TTC549 (cell line): ENCODE data around the gene RUFY4.
"Not testable (repeated sequence)": the region's sequence is repeated elsewhere in the genome, so short reads cannot be mapped to it uniquely, and the experiment has no call there.

ENCODE experiments used
- FAIRE-seq: peaks from 2 replicates; lab custom pipeline; 2012; peaks lifted over from hg19 to GRCh38; lab: Jason Lieb, UNC

Gene RUFY4, protein sequence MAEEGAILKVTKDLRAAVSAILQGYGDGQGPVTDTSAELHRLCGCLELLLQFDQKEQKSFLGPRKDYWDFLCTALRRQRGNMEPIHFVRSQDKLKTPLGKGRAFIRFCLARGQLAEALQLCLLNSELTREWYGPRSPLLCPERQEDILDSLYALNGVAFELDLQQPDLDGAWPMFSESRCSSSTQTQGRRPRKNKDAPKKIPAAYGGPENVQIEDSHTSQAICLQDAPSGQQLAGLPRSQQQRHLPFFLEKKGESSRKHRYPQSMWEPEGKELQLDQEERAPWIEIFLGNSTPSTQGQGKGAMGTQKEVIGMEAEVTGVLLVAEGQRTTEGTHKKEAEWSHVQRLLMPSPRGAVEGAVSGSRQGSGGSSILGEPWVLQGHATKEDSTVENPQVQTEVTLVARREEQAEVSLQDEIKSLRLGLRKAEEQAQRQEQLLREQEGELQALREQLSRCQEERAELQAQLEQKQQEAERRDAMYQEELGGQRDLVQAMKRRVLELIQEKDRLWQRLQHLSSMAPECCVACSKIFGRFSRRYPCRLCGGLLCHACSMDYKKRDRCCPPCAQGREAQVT

DNA sequence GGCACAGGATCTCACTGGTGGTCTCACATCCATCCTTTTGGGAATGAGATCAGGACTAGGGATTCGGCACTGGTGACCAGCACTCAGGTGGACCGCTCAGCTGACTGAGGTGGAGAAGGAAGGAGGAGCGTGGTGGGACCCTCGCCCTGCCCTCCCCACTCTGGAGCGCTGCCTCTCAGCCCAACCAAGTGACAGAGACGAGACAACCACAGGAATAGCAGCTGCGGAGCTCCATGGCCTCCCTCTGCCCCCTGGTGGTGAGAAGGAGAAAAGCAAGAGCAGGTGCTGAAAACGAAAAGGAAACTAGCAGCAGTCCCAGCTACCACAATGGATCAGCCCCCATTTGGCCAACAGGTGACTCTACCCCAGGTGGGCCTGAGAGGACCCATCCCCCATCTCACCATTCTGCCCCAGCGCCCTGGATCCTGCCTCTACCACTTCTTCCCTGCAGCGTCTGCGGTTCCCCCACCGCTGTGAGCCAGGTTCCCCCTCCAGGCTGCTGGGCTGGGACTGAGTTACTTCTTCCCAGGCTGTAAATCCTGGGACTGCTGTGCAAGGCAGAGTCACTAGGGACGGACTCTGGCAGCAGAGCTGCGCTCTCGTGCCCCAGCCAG is at the start of gene RUFY4:
Gene RUFY4 (plus strand): TSS at position 533 of the 614 bp plus-strand sequence. CDS start 1,353 bp downstream, outside the sequence.
- FAIRE-seq = not testable (repeated sequence)

DNA sequence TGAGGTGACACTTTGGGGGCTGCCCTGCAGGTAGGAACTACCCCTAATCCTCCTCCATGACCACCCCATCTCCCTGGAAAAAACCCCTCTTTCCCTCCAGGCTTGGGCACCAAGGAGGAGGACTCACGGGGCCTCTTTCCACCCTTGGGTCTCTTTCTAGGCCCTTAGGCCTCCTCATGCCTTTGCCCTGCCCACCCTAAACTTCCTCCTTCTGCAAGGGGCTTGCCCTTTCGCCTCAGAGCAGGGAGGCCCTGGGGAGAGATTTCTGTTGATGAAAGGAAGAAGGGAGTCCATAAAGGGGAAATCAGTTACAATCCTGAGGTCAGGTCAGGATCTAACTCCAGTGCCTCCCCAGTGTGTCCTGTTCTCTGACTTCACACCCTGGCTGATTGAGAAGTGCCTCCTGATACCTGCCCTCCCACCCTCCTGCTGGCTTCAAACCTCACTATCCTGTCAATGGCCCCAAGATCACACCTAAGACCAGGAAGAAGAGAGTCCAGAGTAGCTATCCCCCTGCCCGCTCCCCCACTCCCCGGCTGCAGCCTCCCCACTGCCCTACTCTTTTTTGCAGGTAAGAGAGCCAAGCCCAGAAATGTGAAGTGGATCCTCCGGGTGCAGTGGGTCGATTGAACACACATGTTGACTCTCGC is 49.5 kb upstream of the RUFY4 start:
- no peak for FAIRE-seq

DNA sequence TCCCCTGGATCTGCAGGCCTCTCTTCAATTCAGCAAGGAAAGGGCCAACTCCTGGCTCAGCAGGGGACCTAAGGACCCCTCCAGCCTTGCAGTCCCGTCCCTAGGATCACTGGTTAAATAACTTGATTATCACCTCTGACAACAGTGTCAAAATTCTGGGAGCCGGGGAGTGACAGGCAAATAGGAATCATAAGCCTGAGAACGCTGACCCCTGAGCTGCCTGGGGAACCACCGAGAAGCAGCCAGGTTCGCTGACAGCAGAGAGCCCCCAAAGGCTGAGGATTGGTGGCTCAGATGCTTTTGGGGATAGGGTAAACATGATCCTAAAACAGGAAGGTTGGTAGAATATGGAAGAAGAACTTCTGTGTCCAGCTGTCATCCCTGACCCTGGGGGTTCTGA is 48.8 kb upstream of the RUFY4 start:
- no peak for FAIRE-seq

GRCh38 chr2:218020966-218021535 is 48.0 kb upstream of the RUFY4 start:
- no peak for FAIRE-seq

DNA sequence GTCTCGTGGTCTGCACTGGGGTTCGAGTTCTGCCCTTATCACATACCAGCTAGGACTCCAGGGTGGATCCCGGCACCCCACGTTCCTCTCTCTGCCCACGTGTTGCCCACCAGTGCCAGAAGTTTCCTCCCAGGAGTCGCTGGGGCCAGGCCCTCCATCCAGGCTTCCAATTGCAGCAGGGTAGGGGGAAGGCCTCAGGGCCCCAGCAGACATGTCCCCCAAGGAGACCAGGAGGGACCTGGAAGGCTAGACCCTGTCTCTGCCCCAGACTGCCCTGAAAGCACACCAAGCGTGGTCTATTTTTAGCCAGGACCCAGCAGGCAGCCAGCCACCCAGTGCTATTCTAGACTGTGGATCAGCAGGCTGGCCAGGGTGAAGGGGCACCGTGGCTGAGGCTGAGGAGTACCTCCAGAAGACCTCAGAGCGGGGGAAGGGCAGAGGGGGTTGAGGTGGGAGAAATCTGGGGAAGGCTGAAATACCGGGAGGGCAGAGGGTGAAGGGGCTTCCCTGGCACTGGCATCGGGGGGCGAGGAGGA is 47.4 kb upstream of the RUFY4 start:
- FAIRE-seq = no peak

DNA sequence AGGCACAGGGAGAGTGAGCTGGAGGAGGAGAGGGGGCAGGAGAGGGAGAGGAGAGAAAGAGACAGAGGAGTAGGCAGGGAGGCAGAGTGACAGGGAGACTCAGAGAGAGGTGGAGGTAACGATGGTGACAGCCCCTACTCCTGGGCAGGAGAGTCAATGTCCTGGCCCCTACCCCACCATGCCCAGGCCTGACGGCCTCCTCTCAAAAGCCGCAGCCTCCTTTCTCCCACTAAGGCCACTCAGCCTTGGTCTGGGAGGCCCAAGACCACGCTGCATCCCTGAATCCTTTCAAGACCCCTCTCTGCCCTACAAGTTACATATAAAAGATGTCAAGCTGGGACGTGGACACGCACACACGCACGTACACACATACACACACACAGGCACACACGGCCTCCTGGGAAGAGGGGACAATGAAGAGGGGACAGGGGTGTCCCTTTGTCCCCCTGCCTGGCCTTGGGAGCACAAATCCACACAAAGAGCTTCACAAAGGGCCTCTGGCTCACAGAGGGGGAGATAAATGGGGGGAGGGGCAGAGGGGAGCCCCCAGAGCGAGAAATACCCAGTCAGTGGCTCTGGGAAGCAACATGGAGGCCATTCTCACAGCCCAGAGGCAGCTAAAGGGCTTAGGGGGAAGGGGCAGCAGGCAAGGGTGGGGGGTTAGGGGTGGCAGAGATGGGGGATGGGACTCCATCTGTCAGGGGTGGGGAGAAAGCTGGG is 46.8 kb upstream of the RUFY4 start:
- FAIRE-seq = no peak

DNA sequence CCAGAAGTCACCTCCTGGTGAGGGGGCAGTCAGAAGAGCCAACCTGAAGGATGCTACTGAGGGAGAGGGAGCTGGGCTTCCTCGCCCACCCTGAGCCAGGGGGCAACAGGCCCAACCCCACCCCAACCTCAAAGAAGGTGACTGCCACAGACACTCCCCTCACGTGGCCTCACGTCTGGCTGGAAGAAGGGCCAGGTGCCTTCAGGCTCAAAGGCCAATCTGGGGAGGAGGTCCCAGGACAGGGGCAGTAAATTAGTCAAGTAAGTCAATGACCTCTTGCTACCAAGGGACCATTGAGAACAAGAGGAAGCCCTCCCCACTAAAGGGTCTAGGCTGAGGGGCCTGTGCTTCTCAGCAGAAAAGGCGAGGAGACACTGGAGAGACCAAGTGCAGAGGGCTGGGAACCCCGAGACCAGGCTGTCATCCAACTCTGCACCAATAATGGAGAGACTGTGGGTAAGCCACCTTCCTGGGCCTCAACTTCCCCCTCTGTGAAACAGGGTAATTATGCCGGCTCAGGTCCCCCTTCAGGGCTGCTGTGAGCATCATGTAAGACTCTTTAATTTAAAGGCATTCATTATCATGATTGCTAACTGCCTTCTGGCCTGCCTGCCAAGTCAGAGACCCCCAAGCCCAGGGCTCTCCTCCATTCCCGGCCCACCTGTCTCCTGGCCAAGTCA is 46.1 kb upstream of the RUFY4 start:
- no peak for FAIRE-seq

DNA sequence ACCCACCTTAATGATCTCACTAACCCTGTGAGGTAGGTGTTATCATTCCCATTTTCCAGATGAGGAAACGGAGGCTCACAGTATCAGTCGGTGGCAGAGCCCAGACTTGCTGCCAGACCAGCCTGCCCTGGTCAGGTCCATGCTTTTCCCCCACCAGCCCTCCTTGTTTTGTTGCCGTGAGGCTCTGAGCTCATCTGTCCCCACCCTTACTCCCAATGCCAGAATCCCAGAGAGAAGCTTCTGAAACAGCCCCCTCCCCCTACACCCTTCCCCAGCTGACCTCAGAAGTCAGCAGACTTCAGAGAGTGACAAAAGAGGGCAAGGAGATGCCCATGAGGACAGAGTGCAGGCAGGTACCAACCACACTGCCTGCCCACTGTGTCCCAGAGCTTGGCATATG is 45.4 kb upstream of the RUFY4 start:
- FAIRE-seq = no peak

DNA sequence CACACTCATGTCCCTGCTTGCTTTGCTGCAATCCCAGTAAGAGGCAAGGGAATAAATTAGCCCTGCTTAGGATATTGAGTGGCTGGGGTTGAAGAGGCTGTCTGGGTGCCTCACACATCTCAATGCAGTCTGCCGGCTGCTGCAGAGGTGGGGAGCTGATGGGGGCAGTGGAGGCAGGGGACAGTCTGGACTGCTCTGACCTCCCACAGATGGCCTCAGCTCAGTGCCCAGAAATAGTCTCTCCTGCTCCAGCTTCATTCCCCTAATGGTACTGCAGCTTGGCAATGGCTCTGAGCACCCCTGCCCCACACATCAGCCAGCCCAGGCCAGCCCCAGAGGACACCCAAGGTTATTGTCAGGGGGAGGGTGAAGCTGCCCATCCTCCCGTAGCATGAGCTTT is 44.7 kb upstream of the RUFY4 start:
- no peak for FAIRE-seq

DNA sequence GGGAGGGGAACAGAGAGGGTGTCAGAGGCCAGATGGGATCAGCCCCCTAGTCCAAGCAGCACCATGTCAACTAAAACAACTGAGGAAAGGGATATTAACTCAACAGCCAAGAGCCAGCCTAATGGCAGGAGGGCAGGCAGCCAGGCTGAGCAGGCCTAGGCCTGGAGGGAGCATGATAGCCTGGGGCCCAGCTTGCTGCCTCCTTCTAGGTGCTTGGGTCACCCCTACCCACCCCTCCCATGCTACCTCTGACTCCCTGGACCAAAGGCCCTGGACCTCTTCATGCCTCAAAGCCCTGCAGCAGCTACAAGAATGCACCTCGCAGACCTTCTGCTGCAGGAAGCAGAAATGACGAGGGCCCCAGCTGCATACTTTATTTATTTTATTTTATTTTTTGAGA is 44.2 kb upstream of the RUFY4 start:
- no peak for FAIRE-seq

DNA sequence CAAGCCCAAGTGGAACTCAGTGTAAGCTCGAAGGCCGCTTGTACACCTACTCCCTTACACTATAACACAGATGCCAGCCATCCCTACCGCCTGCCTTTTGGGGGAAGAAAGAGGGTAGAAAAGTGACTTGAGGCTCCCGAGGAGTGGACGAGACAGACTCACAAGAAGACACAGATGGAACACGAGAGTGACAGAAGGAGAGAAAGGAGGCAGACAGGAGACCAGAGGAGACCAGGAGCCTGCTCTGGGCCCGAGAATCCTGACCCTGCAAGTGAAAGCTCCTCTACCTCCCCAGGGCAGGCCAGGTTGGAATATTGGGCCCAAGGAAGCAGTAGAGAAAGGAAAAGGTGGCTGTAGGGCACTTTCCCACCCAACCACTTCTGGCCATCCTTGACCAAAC is 42.8 kb upstream of the RUFY4 start:
- no peak for FAIRE-seq

DNA sequence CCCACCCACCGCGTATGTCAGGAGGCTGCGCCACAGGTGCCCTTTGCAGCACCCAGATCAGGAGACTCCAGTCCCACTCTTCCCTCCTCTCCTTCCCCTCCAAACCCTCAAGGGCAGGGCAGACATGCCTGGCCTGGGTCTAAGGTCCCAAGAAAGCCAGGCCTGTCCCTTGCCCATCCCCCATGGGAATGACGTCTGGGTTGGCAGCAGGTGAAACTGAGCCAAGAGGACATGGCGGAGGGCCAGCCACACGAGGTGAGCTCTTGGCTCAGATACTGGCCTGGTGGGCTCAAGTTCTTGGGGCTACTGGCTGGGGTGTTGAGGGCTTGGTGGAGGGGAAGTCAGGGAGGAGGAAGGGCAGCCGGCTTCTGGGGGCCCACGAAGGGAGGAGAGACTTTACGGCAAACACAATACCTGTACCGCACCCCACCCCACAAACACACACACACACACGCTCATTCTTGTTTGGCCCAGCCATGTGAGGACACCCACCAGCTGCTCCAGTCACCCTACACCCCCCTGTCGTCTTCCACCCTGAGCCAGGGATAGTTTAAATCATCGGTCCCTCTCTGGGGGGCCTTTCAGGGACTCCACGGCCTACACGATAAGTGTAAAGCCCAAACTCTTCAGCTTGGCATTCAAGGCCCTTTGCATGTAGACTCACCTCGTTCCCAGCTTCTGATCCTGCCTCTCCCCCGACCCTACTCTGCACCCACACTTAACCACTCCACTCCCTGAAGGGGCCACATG is 42.2 kb upstream of the RUFY4 start:
- no peak for FAIRE-seq

DNA sequence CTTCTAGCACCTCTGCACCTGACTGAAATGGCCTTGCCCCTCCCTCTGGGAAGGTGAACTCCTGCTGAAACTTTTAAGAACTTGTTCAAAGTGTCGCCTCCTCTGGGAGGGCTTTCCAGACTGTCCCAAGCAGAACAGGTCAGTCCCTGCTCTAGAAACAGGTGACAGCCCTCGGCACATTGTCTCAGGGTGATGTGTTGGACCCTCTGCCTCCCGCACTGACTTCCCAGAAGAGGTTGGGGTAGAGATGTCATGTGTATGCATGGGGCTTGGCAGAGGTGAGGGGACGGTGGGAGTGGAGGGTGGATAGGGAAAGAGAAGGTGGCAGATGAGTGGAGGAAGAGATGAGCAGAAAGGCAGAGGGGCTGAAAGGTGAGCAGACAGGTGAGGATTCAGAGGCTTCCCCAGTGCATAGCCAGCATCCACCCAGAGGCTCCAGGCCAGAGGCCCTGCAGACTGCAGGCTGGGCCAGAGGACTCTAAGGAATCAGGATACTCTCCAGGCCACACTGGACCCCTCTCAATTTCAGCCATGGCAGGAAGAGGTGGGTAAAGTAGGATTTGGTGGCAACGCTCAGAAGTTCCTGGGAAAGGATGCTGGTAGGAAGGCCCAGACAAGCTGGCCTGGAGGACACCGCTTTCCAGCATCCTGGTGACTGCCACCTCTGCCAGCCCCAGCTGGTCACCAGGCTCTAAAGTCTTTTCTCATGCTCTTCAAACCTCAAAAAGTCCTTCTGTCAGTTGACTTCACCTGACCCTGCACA is 41.4 kb upstream of the RUFY4 start:
- FAIRE-seq = no peak

- no peak for FAIRE-seq
Measured at GRCh38 chr2:218028189-218028495, 40.9 kb upstream of the RUFY4 start.

DNA sequence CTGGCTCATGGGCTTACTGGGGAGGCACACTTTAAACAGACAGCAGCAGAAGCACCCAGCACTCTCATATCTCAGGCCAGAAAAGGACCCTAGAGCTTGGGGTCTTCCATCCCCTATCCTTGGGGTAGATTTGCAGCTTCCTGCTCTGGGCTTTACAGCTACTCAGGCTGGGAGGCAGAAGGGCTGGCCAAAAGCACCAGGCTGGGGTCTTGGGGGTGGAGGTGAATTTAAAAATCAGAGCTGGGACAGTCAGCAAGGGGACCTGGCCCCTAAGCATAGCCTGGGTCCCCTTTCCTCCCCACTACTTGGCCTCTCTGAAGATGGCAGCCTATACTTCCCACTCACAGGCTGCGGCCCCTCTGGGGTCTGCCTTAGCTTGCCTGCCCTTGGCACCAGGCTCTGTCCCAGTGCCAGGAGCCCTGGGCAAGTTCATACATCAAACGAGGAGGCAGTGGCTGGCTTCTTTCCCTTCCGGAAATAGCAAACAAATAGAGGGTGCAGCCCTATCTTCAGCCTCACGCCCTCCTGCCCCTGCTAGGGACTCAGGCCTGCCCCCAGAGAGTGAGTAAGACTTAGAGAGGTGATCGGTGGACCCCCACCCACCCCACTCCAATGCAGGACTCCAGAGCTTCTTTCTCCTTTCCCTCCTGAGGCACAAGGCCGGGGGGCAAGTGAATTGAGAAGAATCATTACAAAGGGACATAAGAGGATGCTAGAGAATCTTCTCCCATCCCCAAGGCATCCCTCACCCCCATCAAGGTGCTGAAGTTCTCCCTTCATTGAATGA is 40.3 kb upstream of the RUFY4 start:
- FAIRE-seq = no peak

DNA sequence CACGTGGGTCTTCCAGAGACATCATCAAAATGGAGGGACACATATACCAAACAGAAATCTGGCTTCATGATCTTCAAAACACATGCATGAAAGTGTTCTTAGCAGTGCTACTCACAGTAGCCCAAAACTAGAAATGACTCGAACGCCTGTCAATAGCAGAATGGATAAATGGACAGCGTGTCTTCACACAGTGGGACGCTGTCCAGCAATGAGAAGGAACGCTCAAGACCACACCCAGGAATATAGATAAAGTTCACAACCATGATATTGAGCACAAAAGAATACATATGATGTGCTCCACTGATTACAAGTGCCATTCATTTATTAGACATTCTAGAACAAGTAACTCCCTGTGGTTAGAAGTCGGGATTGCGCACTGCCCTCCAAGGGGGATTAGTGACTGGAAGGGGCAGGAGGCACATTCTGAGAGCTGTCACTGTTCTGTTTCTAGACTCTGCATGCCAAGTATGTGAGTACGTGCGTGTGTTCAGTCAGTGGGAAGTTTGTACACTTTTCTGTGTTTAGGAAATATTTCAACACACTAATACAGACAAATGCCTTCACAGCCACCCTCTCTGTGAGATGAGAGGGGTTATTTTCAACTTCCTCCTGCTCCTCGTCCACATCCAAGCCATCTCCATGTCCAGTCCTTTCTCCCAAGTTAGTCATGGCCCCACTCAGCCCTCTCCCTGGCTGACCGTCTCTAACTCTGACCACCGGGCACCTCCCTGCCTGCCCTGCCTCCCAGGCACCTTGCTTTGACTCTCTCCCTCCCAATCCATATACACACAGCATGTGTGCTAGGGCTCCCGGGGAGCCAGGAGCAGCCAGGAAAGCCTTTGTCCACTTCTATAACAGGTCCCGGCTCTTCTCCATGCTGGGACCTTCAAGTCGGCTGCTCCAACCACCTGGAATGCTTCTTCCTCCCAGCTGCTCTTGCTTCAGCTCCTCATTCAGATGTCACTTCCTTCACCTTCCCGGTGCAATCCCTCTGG is 39.4 kb upstream of the RUFY4 start:
- no peak for FAIRE-seq

DNA sequence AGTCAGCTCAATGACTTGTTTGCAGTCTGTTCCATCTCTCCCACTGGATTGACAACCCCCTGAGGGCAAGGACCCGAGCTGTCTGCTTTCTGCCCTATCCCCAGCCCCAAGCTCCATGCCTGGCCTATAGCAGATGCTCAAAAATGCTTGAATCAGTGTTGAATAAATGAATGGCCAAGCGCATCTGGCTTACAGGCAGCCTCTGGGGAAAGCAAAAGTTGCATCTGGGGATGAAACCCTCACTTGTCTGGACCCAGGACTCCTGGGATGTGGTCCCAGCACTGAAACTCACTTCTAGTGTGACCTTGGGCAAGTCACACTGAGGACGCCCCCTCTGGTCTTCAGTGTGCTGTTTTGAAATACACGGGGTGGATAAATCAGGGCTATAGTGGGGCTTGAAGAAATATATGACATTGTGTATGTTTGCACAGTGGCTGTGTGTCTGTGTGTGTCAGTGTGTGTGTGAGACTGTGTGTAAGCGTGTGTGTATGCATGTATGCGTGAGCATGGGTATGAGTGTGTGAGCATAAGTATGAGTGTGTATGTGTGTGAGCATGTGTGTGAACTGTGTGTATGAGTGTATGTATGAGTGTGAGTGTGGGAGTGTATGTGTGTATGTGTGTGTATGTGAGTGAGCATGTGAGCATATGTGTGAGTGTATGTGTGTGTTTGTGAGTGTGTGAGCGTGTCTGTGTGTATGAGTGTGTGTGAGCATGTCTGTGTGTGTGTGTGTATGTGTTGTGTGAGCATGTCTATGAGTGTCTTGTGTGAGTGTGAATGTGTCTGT is 38.5 kb upstream of the RUFY4 start:
- no peak for FAIRE-seq
